ENCODE measurements around the gene SMIM3. TPM values are rescaled to one million over a fixed set of nuclear protein-coding genes. Genes with fewer than 3 reads are reported as not detected.
A peak's percentile ranks its signal among the peaks of the same experiment; 100 is the strongest.

SMIM3 gene
- total RNA-seq, 1 experiment from 2014 or later = 15.6 TPM

- BruUV-seq (replicated peaks) = no TSS peak
- DNase-seq (no peak), ATAC-seq (no peak)
- H4K20me1 ChIP-seq (ENCODE audit: low read length) = no peaks in the 10 kb centered on the region
- POLR2A ChIA-PET (ENCODE audit: unreplicated experiment) = no interaction called here
- no peaks in the 10 kb centered on the region for H3K27me3 ChIP-seq (ENCODE audit: low read length)
- TF ChIP-seq EZH2phosphoT487 (IDR thresholded peaks at IDR 0.05; ENCODE audit: borderline replicate concordance, low read length) = no peak
- no peaks in the 10 kb centered on the region for H3K9me3 ChIP-seq (ENCODE audit: low read length)
- H3F3A ChIP-seq (ENCODE audit: low read length, unreplicated experiment) = peaks cover 16% of the 10 kb centered on the region
- no peak overlapping the region for H3K9ac ChIP-seq (ENCODE audit: low read length)
- intact Hi-C loops (cut with micrococcal nuclease) = no loop called here
- H3K36me3 ChIP-seq (ENCODE audit: low read depth, low read length) = no peaks in the 10 kb centered on the region
- H3K27ac ChIP-seq (ENCODE audit: low read length) = no peak overlapping the region
- peaks cover 40% of the 10 kb centered on the region for H3K4me1 ChIP-seq (ENCODE audit: insufficient read depth, low read length)
- CTCF ChIA-PET = interaction anchor here (0.7 kb wide), 1 partner anchor 965 kb away, joined by 3 read pairs; no protein-coding TSS in a partner anchor
- H3K4me2 ChIP-seq (ENCODE audit: low read length) = no peak overlapping the region
- H2AFZ ChIP-seq (ENCODE audit: low read length) = no peak overlapping the region
- H3K9me2 ChIP-seq (replicated peaks; ENCODE audit: low read length) = no peaks in the 10 kb centered on the region
- peaks cover 38% of the 10 kb centered on the region for H3K79me2 ChIP-seq (ENCODE audit: low read length)
- H3K4me3 ChIP-seq (ENCODE audit: low read length) = no peak overlapping the region
Measured at GRCh38 chr5:150787656-150788055, 9.1 kb downstream of the SMIM3 start.

GRCh38 chr5:150788977-150789376 is 10.4 kb downstream of the SMIM3 start:
- Histone ChIP-seq H3K9ac (ENCODE audit: low read length) (no peak overlapping the region), H3K27me3 (ENCODE audit: low read length) (no peaks in the 10 kb centered on the region), H3K4me2 (ENCODE audit: low read length) (no peak overlapping the region), H3K9me2 (replicated peaks; ENCODE audit: low read length) (no peaks in the 10 kb centered on the region), H3F3A (ENCODE audit: low read length, unreplicated experiment) (peaks cover 10% of the 10 kb centered on the region), H3K79me2 (ENCODE audit: low read length) (peaks cover 38% of the 10 kb centered on the region), H3K36me3 (ENCODE audit: low read depth, low read length) (no peaks in the 10 kb centered on the region), H4K20me1 (ENCODE audit: low read length) (no peaks in the 10 kb centered on the region), H3K4me3 (ENCODE audit: low read length) (no peak overlapping the region), H3K4me1 (ENCODE audit: insufficient read depth, low read length) (peaks cover 27% of the 10 kb centered on the region), H2AFZ (ENCODE audit: low read length) (no peak overlapping the region), H3K9me3 (ENCODE audit: low read length) (no peaks in the 10 kb centered on the region), H3K27ac (ENCODE audit: low read length) (no peak overlapping the region)
- TF ChIP-seq EZH2 (IDR thresholded peaks at IDR 0.05; ENCODE audit: low read length, unreplicated experiment) (no peak), EZH2phosphoT487 (IDR thresholded peaks at IDR 0.05; ENCODE audit: borderline replicate concordance, low read length) (no peak)
- TF ChIP-seq, protein P1, sequence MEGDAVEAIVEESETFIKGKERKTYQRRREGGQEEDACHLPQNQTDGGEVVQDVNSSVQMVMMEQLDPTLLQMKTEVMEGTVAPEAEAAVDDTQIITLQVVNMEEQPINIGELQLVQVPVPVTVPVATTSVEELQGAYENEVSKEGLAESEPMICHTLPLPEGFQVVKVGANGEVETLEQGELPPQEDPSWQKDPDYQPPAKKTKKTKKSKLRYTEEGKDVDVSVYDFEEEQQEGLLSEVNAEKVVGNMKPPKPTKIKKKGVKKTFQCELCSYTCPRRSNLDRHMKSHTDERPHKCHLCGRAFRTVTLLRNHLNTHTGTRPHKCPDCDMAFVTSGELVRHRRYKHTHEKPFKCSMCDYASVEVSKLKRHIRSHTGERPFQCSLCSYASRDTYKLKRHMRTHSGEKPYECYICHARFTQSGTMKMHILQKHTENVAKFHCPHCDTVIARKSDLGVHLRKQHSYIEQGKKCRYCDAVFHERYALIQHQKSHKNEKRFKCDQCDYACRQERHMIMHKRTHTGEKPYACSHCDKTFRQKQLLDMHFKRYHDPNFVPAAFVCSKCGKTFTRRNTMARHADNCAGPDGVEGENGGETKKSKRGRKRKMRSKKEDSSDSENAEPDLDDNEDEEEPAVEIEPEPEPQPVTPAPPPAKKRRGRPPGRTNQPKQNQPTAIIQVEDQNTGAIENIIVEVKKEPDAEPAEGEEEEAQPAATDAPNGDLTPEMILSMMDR (conservative IDR thresholded peaks at IDR 0.05; ENCODE audit: low read depth, low read length) = no peak
- POLR2A ChIA-PET (ENCODE audit: unreplicated experiment) = interaction anchor here (1.0 kb wide), 1 partner anchor 30 kb away, joined by 3 read pairs; the partner anchor contains the start of gene DCTN4
- BruUV-seq (replicated peaks) = no TSS peak
- ATAC-seq = no peak
- intact Hi-C loops (cut with micrococcal nuclease) = no loop called here
- DNase-seq = no peak
- CTCF ChIA-PET = interaction anchor here (0.6 to 1.3 kb wide), 2 partner anchors 13 to 594 kb away, joined by 3 to 4 read pairs; no protein-coding TSS in a partner anchor

- Histone ChIP-seq H3K4me1 (ENCODE audit: insufficient read depth, low read length) (peaks cover 23% of the 10 kb centered on the region), H4K20me1 (ENCODE audit: low read length) (no peaks in the 10 kb centered on the region), H3K9me3 (ENCODE audit: low read length) (no peaks in the 10 kb centered on the region), H3K27ac (ENCODE audit: low read length) (peak overlapping the region; percentile 81), H2AFZ (ENCODE audit: low read length) (no peak overlapping the region), H3K27me3 (ENCODE audit: low read length) (no peaks in the 10 kb centered on the region), H3K4me3 (ENCODE audit: low read length) (no peak overlapping the region; the same call in 1 of the 2 replicates), H3K36me3 (ENCODE audit: low read depth, low read length) (no peaks in the 10 kb centered on the region), H3K9ac (ENCODE audit: low read length) (no peak overlapping the region), H3F3A (ENCODE audit: low read length, unreplicated experiment) (peaks cover 10% of the 10 kb centered on the region), H3K4me2 (ENCODE audit: low read length) (peak overlapping the region; percentile 72; the same call in 1 of the 2 replicates), H3K9me2 (replicated peaks; ENCODE audit: low read length) (no peaks in the 10 kb centered on the region), H3K79me2 (ENCODE audit: low read length) (peaks cover 33% of the 10 kb centered on the region)
- no peak for DNase-seq
- ATAC-seq = no peak
- BruUV-seq (replicated peaks) = no TSS peak
- intact Hi-C loops (cut with micrococcal nuclease) = no loop called here
- no peak for TF ChIP-seq EZH2phosphoT487 (IDR thresholded peaks at IDR 0.05; ENCODE audit: borderline replicate concordance, low read length)
- CTCF ChIA-PET = interaction anchor here (1.3 kb wide), 1 partner anchor 12 kb away, joined by 4 read pairs; no protein-coding TSS in a partner anchor
- POLR2A ChIA-PET (ENCODE audit: unreplicated experiment) = interaction anchor here (1.0 kb wide), 1 partner anchor 31 kb away, joined by 3 read pairs; the partner anchor contains the start of gene DCTN4
Measured at GRCh38 chr5:150789450-150789849, 10.9 kb downstream of the SMIM3 start.
